Epithelial cell of esophagus (primary cell): ENCODE measurements around the gene PTPN3.
A peak's percentile ranks its signal among the peaks of the same experiment; 100 is the strongest.
"Not testable (repeated sequence)": the region's sequence is repeated elsewhere in the genome, so short reads cannot be mapped to it uniquely, and the experiment has no call there.

Experiments
- DNase-seq: peaks from one replicate; pipeline ENCODE4 v3.0.0; 2010; ENCODE audit warnings: low read depth
- H3K4me3 ChIP-seq: 2 replicates; pipeline ENCODE4 v1.5.1; 2011; ENCODE audit warnings: mild to moderate bottlenecking, low read length, control low read depth
- CTCF ChIP-seq: IDR thresholded peaks from 2 replicates; pipeline ENCODE4 v1.5.1; 2011; ENCODE audit warnings: low read depth, mild to moderate bottlenecking, low read length, control low read depth, inconsistent platforms; ENCODE audit not compliant: insufficient read depth; ENCODE audit errors: missing control alignments

Gene PTPN3

GRCh38 chr9:109517901-109518377, 19.8 kb upstream of the PTPN3 start:
- TF ChIP-seq CTCF, result no peak
- peak; percentile 62 for DNase-seq
- no peak overlapping the region for H3K4me3 ChIP-seq

DNA sequence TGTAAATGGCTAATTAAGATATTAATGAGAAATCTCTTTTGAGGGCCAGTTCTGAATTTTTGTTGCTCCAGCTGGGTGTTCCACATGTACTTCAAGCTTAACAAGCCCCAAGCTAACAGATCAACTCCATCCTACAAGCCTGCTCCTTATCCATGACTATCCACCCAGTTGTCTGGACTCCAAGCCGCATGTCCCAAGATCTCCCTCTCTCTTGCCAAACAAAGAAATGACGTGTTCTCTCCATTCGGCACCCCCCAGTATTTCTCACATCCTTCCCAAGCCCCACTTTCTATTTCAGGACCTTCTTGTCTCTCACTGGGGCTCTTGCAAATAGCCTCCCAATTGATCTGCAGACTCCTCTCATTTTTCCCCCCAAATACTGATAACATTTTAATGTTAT, 15.8 kb upstream of the PTPN3 start:
- no peak for DNase-seq
- no peak for TF ChIP-seq CTCF
- H3K4me3 ChIP-seq, result no peak overlapping the region

DNA sequence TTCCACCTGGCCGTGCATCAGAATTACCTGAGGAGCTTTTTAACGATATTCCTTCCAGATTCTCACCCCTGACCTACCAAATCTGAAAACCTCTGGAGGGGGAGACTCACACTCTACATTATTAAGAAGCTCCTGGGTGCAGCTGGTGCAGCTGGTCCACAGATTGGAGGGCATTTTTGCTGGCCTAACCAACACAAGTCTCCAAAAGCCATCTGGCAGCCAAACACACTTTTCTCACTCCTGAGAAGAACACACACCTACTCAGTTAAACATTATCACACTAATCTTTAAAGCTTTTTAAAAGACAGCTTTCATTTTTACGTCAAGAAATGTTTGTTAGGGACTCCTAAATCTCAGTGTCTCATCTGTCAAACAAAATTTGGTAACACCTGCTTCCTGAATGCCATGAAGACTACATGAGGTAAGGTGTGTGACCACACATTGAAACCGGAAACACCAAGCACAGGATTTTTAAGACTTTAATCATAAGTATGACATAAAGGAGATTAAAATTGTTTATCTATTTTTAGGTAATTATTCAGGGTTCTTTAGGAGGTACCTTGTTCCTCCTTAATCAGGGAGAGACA, 14.2 kb upstream of the PTPN3 start:
- peak; percentile 8 for DNase-seq
- no peak overlapping the region for H3K4me3 ChIP-seq
- TF ChIP-seq CTCF, result no peak

DNA sequence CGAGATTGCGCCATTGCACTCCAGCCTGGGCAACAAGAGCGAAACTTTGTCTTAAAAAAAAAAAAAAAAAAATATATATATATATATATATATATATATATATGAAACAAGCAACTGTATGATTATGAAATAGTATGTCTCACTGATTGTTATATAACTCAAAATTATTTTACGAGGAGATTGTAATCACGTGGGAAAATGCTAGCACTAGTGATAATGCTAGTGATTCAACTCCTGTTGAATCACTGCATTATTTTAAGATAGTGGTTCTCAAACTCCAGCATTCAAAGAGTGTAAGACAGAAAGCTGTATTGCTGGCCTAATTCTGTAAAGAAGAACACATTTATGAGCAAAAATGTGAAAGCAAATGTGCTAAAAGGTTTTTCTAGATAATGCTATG, 12.4 kb upstream of the PTPN3 start:
- TF ChIP-seq CTCF, result no peak
- peak; percentile 26 for DNase-seq
- no peak overlapping the region for H3K4me3 ChIP-seq

DNA sequence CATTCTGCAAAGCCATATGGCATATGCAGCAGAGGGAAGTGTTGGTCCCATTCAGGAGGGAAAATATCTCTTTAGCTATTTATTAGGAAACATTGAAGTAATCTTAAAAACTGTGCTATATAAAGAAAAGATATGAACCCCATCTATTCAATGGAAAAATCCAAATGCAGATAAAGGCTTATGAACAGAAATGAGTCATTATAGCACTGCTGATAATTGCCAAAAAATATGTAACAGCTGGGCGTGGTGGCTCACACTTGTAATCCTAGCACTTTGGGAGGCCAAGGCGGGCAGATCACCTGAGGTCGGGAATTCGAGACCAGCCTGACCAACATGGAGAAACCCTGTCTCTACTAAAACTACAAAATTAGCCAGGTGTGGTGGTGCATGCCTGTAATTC, 11.9 kb upstream of the PTPN3 start:
- not testable (repeated sequence) for H3K4me3 ChIP-seq
- DNase-seq, result peak; percentile 24

GRCh38 chr9:109509611-109510010, 11.5 kb upstream of the PTPN3 start:
- DNase-seq, result no peak

DNA sequence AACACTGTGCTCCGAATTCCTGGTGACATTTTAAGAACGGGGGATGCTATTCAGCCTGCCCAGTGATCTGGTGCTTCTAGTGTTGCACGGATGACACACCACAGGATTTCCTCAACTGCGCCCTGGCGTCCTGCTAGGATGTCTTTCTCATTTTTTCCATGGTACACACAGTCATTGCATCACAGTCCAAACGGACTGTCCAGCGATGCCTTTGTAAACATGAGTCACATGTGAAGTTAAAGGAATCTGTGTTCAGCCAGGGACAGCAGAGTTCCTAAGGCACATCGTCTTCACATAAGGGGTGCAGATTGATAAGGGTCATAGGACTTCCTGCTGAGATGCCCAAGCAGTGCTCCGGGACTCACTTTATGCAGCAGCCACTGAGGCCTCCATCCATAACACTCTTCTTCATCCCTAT, 9.3 kb upstream of the PTPN3 start:
- peak; percentile 65 for DNase-seq

More at GRCh38 chr9:109509611-109510010, 11.5 kb upstream of the PTPN3 start:
- no peak overlapping the region for H3K4me3 ChIP-seq
- TF ChIP-seq CTCF, result no peak

More for the DNA sequence above, 9.3 kb upstream of the PTPN3 start:
- H3K4me3 ChIP-seq, result no peak overlapping the region
- no peak for TF ChIP-seq CTCF
